ENCODE data around the gene ZNF81. TPM values are rescaled to one million over a fixed set of nuclear protein-coding genes. Genes with fewer than 3 reads are reported as not detected.

The ZNF81 gene
- polyA plus RNA-seq, 2 of the 4 experiments (the other 2 are of a cell fraction), result 3.8 to 8.3 TPM

DNA sequence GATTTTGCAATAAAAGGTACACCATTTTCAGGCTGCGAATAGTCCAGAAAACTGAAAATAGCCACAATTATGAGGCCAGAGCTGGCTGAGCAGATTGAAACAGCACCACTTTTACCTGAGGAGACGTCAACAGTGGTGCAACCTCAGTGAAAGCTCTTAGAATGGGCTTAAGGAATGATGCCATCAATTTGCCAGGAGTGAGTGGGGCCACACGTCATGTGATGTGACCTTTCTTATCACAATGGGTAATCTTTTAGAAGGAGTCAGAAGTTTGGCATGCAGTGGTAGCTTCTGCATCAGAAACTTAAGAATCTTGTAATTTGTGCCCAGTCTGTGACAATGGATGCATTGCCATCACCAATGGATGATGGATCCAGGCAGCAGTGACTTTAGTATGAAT lies 27.6 kb downstream of the ZNF81 start:
- DNase-seq (ENCODE audit: low read depth in 1 of 2, low spot score in 1 of 2) (no peak), FAIRE-seq (no peak), ATAC-seq (no peak)
- 95% methylated on average over 3 of the region's 3 CpGs for WGBS (ENCODE audit: missing lambda C conversion rate)
- Histone ChIP-seq H3K27ac (no peak overlapping the region), H3K4me1 (no peaks in the 10 kb centered on the region), H3K9me3 (no peaks in the 10 kb centered on the region), H3K4me3 (no peak overlapping the region), H3K4me2 (no peak overlapping the region)
- CTCF ChIA-PET, result no interaction called here
- POLR2A ChIA-PET, result interaction anchor here (0.6 kb wide), 1 partner anchor 138 kb away, joined by 7 read pairs; no protein-coding TSS in a partner anchor
- TF ChIP-seq HOXB5 (CRISPR knock-in tag; IDR thresholded peaks at IDR 0.05), result no peak
- TF ChIP-seq MAFK (IDR thresholded peaks at IDR 0.05; ENCODE audit: partially characterized antibody), result no peak
- TF ChIP-seq ZFP36 (IDR thresholded peaks at IDR 0.05; ENCODE audit: borderline replicate concordance, partially characterized antibody), result no peak
- no peak for TF ChIP-seq MAZ (IDR thresholded peaks at IDR 0.05; ENCODE audit: borderline replicate concordance, low read depth, low read length)
- TF ChIP-seq, protein P1, sequence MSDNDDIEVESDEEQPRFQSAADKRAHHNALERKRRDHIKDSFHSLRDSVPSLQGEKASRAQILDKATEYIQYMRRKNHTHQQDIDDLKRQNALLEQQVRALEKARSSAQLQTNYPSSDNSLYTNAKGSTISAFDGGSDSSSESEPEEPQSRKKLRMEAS (IDR thresholded peaks at IDR 0.05), result no peak
- TF ChIP-seq GATA3 (IDR thresholded peaks at IDR 0.05; ENCODE audit: borderline replicate concordance), result no peak
- TF ChIP-seq CHD4 (IDR thresholded peaks at IDR 0.05; ENCODE audit: borderline replicate concordance), result no peak
- no peak for TF ChIP-seq RFX5 (IDR thresholded peaks at IDR 0.05)
- TF ChIP-seq ZSCAN20 (CRISPR knock-in tag; IDR thresholded peaks at IDR 0.05), result no peak
- TF ChIP-seq EHF (CRISPR knock-in tag; IDR thresholded peaks at IDR 0.05), result no peak
- no peak for TF ChIP-seq JUN (IDR thresholded peaks at IDR 0.05)
- no peak for TF ChIP-seq ZNF302 (CRISPR knock-in tag; IDR thresholded peaks at IDR 0.05)
- TF ChIP-seq PHF8 (IDR thresholded peaks at IDR 0.05; ENCODE audit: borderline replicate concordance, low read depth), result no peak
- no peak for TF ChIP-seq ESRRA (IDR thresholded peaks at IDR 0.05; ENCODE audit: borderline replicate concordance, low read length)
- no peak for TF ChIP-seq KDM1A (IDR thresholded peaks at IDR 0.05; ENCODE audit: low read depth)
- TF ChIP-seq KDM5A (IDR thresholded peaks at IDR 0.05), result no peak
- TF ChIP-seq CEBPB (IDR thresholded peaks at IDR 0.05), result no peak
- no peak for TF ChIP-seq RNF2 (IDR thresholded peaks at IDR 0.05; ENCODE audit: borderline replicate concordance, low read depth)
- TF ChIP-seq, protein P2, sequence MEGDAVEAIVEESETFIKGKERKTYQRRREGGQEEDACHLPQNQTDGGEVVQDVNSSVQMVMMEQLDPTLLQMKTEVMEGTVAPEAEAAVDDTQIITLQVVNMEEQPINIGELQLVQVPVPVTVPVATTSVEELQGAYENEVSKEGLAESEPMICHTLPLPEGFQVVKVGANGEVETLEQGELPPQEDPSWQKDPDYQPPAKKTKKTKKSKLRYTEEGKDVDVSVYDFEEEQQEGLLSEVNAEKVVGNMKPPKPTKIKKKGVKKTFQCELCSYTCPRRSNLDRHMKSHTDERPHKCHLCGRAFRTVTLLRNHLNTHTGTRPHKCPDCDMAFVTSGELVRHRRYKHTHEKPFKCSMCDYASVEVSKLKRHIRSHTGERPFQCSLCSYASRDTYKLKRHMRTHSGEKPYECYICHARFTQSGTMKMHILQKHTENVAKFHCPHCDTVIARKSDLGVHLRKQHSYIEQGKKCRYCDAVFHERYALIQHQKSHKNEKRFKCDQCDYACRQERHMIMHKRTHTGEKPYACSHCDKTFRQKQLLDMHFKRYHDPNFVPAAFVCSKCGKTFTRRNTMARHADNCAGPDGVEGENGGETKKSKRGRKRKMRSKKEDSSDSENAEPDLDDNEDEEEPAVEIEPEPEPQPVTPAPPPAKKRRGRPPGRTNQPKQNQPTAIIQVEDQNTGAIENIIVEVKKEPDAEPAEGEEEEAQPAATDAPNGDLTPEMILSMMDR (IDR thresholded peaks at IDR 0.05), result no peak

DNA sequence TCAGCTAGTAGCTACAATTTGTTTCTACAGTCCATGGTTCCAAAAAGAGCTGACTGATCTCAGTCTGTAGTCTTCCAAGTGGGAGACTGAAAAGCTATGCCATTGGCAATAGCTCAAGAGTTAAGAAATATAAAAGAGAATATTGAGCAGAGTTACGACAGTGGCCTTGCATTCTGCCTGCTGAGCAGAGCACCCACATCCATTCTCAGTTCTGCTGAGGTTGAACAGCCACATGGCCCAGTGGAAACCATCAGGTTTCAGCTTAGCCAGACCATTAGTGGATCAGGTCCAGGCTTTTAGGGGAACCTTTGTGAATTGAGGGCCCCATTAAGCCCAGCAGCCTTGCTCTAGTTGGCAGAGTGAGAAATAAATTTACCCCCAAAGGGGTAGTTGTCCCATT lies 28.1 kb downstream of the ZNF81 start:
- DNase-seq (ENCODE audit: low read depth in 1 of 2, low spot score in 1 of 2), result no peak
- ATAC-seq, result no peak
- ChIA-PET POLR2A (no interaction called here), CTCF (no interaction called here)
- FAIRE-seq, result no peak
- Histone ChIP-seq H3K4me3 (no peak overlapping the region), H3K4me1 (no peaks in the 10 kb centered on the region), H3K9me3 (no peaks in the 10 kb centered on the region), H3K4me2 (no peak overlapping the region), H3K27ac (no peak overlapping the region)
- 100% methylated on average over 1 of the region's 1 CpG for WGBS (ENCODE audit: missing lambda C conversion rate)
- TF ChIP-seq RNF2 (IDR thresholded peaks at IDR 0.05; ENCODE audit: borderline replicate concordance, low read depth) (no peak), CHD2 (IDR thresholded peaks at IDR 0.05; ENCODE audit: low read length, partially characterized antibody) (no peak), CEBPB (IDR thresholded peaks at IDR 0.05) (no peak), POLR2AphosphoS2 (conservative IDR thresholded peaks at IDR 0.05; ENCODE audit: low read length) (no peak), RAD21 (conservative IDR thresholded peaks at IDR 0.05 in 1 of 2, IDR thresholded peaks at IDR 0.05 in 1 of 2) (no peak), TFCP2L1 (CRISPR knock-in tag; IDR thresholded peaks at IDR 0.05) (no peak), KDM1A (IDR thresholded peaks at IDR 0.05; ENCODE audit: low read depth) (no peak), PHF8 (IDR thresholded peaks at IDR 0.05; ENCODE audit: borderline replicate concordance, low read depth) (no peak), HOXB13 (CRISPR knock-in tag; IDR thresholded peaks at IDR 0.05; ENCODE audit: low read depth) (no peak), HDAC2 (IDR thresholded peaks at IDR 0.05) (no peak)
- TF ChIP-seq, protein P3, sequence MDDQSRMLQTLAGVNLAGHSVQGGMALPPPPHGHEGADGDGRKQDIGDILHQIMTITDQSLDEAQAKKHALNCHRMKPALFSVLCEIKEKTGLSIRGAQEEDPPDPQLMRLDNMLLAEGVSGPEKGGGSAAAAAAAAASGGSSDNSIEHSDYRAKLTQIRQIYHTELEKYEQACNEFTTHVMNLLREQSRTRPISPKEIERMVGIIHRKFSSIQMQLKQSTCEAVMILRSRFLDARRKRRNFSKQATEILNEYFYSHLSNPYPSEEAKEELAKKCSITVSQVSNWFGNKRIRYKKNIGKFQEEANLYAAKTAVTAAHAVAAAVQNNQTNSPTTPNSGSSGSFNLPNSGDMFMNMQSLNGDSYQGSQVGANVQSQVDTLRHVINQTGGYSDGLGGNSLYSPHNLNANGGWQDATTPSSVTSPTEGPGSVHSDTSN (IDR thresholded peaks at IDR 0.05), result no peak
- TF ChIP-seq, protein P2 (IDR thresholded peaks at IDR 0.05), result no peak
- TF ChIP-seq, protein P4, sequence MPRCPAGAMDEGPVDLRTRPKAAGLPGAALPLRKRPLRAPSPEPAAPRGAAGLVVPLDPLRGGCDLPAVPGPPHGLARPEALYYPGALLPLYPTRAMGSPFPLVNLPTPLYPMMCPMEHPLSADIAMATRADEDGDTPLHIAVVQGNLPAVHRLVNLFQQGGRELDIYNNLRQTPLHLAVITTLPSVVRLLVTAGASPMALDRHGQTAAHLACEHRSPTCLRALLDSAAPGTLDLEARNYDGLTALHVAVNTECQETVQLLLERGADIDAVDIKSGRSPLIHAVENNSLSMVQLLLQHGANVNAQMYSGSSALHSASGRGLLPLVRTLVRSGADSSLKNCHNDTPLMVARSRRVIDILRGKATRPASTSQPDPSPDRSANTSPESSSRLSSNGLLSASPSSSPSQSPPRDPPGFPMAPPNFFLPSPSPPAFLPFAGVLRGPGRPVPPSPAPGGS (IDR thresholded peaks at IDR 0.05), result no peak

Data from A549 (cell line).